PC-9 (cell line): ENCODE measurements around the gene ARHGEF9. TPM values are rescaled to one million over a fixed set of nuclear protein-coding genes. Genes with fewer than 3 reads are reported as not detected.

Experiments used
- BruUV-seq: library from RNA; stranded (reverse); fragments of 400-500 nt; replicated peaks from 2 replicates; lab custom pipeline; 2021; lab: Mats Ljungman, UMichigan
- CTCF ChIA-PET: fragments of 300-600 bp; sonication (Branson Sonifier 250); formaldehyde crosslinking; loops from one replicate; lab custom pipeline; 2022; ENCODE audit warnings: antibody characterized with exemption; lab: Charles Lee
- POLR2A ChIA-PET: fragments of 300-600 bp; sonication (Branson Sonifier 250); formaldehyde crosslinking; loops from one replicate; lab custom pipeline; 2022; ENCODE audit warnings: antibody characterized with exemption; ENCODE audit not compliant: unreplicated experiment; lab: Charles Lee
- DNase-seq, 2 experiments: peaks; one replicate each; pipeline versions ENCODE4 v3.0.0 to v3.0.0-alpha.2; 2015 to 2022; ENCODE audit warnings: mixed read lengths in 1 of 2
- H2AFZ ChIP-seq: fragments of 200-600 bp; sonication (generic); 2 replicates; pipeline ENCODE4 v1.8.1; 2017; ENCODE audit warnings: antibody characterized with exemption
- H3F3A ChIP-seq: fragments of 200-600 bp; sonication (generic); 2 replicates; pipeline ENCODE4 v1.8.1; 2017; ENCODE audit warnings: antibody characterized with exemption, mild to moderate bottlenecking, low read depth; ENCODE audit not compliant: insufficient read depth
- H3K27ac ChIP-seq: fragments of 200-600 bp; sonication (generic); 2 replicates; pipeline ENCODE4 v1.6.1; 2016; ENCODE audit warnings: mixed run types
- H3K27me3 ChIP-seq: fragments of 200-600 bp; sonication (generic); 2 replicates; pipeline ENCODE4 v1.6.1; 2016; ENCODE audit warnings: low read depth, mixed run types; ENCODE audit not compliant: insufficient read depth
- H3K36me3 ChIP-seq: fragments of 200-600 bp; sonication (generic); 2 replicates; pipeline ENCODE4 v1.6.1; 2016; ENCODE audit warnings: low read depth, mixed run types
- H3K4me1 ChIP-seq: fragments of 200-600 bp; sonication (generic); replicated peaks from 2 replicates; pipeline ENCODE4 v1.6.1; 2016; ENCODE audit warnings: mixed run types; ENCODE audit not compliant: insufficient read depth
- H3K4me2 ChIP-seq: fragments of 200-600 bp; sonication (generic); 2 replicates; pipeline ENCODE4 v1.6.1; 2017; ENCODE audit warnings: mixed run types
- H3K4me3 ChIP-seq: fragments of 200-600 bp; sonication (generic); 2 replicates; pipeline ENCODE4 v1.6.1; 2016; ENCODE audit warnings: mixed run types
- H3K79me2 ChIP-seq: fragments of 200-600 bp; sonication (generic); 2 replicates; pipeline ENCODE4 v1.6.1; 2017; ENCODE audit warnings: low read depth, mixed run types
- H3K9me2 ChIP-seq: fragments of 200-600 bp; sonication (generic); 2 replicates; pipeline ENCODE4 v1.8.1; 2017; ENCODE audit warnings: mild to moderate bottlenecking; ENCODE audit not compliant: insufficient read depth
- H3K9me3 ChIP-seq: fragments of 200-600 bp; sonication (generic); 2 replicates; pipeline ENCODE4 v1.8.1; 2016; ENCODE audit warnings: low read depth; ENCODE audit not compliant: insufficient read depth
- H4K20me1 ChIP-seq: fragments of 200-600 bp; sonication (generic); 2 replicates; pipeline ENCODE4 v1.8.1; 2017; ENCODE audit not compliant: insufficient read depth
- CTCF ChIP-seq: fragments of 200-600 bp; sonication (generic); conservative IDR thresholded peaks from 2 replicates; pipeline ENCODE4 v1.6.1; 2017; ENCODE audit warnings: mixed run types, antibody characterized with exemption, mild to moderate bottlenecking, moderate library complexity
- EZH2 ChIP-seq: fragments of 200-600 bp; sonication (generic); IDR thresholded peaks from 2 replicates; pipeline ENCODE4 v1.8.0; 2017; ENCODE audit warnings: antibody characterized with exemption, low read depth
- intact Hi-C: fragments of 100-400 bp; cut with micrococcal nuclease; formaldehyde crosslinking; loops from one replicate; pipeline ENCODE4 v1.10.0; 2022; ENCODE audit not compliant: unreplicated experiment
- total RNA-seq: library from RNA; stranded (reverse); gene quantifications from 2 replicates; pipeline ENCODE4 v1.2.3, GENCODE V29; 2021

The ARHGEF9 gene
- total RNA-seq, 1 experiment from 2014 or later = 23.4 TPM

- Histone ChIP-seq H3K9me3 (no peaks in the 10 kb centered on the region), H3F3A (no peaks in the 10 kb centered on the region), H3K9me2 (no peaks in the 10 kb centered on the region), H3K4me1 (no peaks in the 10 kb centered on the region; the same call in 1 of the 2 replicates), H4K20me1 (no peaks in the 10 kb centered on the region), H3K27ac (no peak overlapping the region), H3K79me2 (no peaks in the 10 kb centered on the region), H3K4me2 (no peak overlapping the region), H3K36me3 (no peaks in the 10 kb centered on the region), H2AFZ (no peak overlapping the region), H3K27me3 (no peaks in the 10 kb centered on the region), H3K4me3 (no peak overlapping the region)
- BruUV-seq = no TSS peak
- TF ChIP-seq CTCF (no peak), EZH2 (no peak)
- no peak for DNase-seq
- ChIA-PET CTCF (no interaction called here), POLR2A (no interaction called here)
- intact Hi-C loops = loop anchor here (10.0 kb wide), 1 partner anchor 186 kb away; no protein-coding TSS in a partner anchor
Measured at GRCh38 chrX:63750811-63751210, 34.2 kb downstream of the ARHGEF9 start.

- Histone ChIP-seq H3K9me2 (no peaks in the 10 kb centered on the region), H3K4me3 (no peak overlapping the region), H3K36me3 (no peaks in the 10 kb centered on the region), H3K27ac (no peak overlapping the region), H3K79me2 (no peaks in the 10 kb centered on the region), H2AFZ (no peak overlapping the region), H3F3A (no peaks in the 10 kb centered on the region), H3K4me2 (no peak overlapping the region), H3K27me3 (no peaks in the 10 kb centered on the region), H4K20me1 (no peaks in the 10 kb centered on the region), H3K4me1 (no peaks in the 10 kb centered on the region), H3K9me3 (no peaks in the 10 kb centered on the region)
- ChIA-PET CTCF (no interaction called here), POLR2A (no interaction called here)
- TF ChIP-seq EZH2 = no peak
- no peak for TF ChIP-seq CTCF
- BruUV-seq = no TSS peak
- intact Hi-C loops = no loop called here
- no peak for DNase-seq
Measured at GRCh38 chrX:63747331-63747730, 37.7 kb downstream of the ARHGEF9 start.

- Histone ChIP-seq H3F3A (no peaks in the 10 kb centered on the region), H3K36me3 (no peaks in the 10 kb centered on the region), H2AFZ (no peak overlapping the region), H3K9me3 (no peaks in the 10 kb centered on the region), H3K79me2 (no peaks in the 10 kb centered on the region), H3K4me3 (no peak overlapping the region), H3K27ac (no peak overlapping the region), H3K27me3 (no peaks in the 10 kb centered on the region), H3K9me2 (no peaks in the 10 kb centered on the region), H4K20me1 (no peaks in the 10 kb centered on the region), H3K4me1 (no peaks in the 10 kb centered on the region), H3K4me2 (no peak overlapping the region)
- ChIA-PET CTCF (no interaction called here), POLR2A (no interaction called here)
- BruUV-seq = no TSS peak
- no peak for TF ChIP-seq CTCF
- TF ChIP-seq EZH2 = no peak
- no peak for DNase-seq
- intact Hi-C loops = no loop called here
Measured at GRCh38 chrX:63746715-63747114, 38.3 kb downstream of the ARHGEF9 start.
